Liver (tissue), 9 donors: Measurements from ENCODE around the gene PKD2L1. TPM values are rescaled to one million over a fixed set of nuclear protein-coding genes. Genes with fewer than 3 reads are reported as not detected.
"Not testable (repeated sequence)": the region's sequence is repeated elsewhere in the genome, so short reads cannot be mapped to it uniquely, and the experiment has no call there.

Experiments
- DNase-seq: peaks from one replicate; pipeline ENCODE4 v3.0.0-alpha.2; 2017; ENCODE audit warnings: low spot score
- H3K27ac ChIP-seq, 2 donors: one replicate each; pipeline ENCODE4 v1.7.0; 2013; ENCODE audit warnings: inconsistent platforms in 2 of 2, low read length in 2 of 2, control low read depth in 1 of 2, low read depth in 1 of 2, mild to moderate bottlenecking in 1 of 2
- H3K27me3 ChIP-seq, 4 donors: one replicate each; pipeline versions ENCODE4 v1.6.1 to v1.7.0; 2013; ENCODE audit warnings: low read length in 3 of 4, inconsistent platforms in 1 of 4, mild to moderate bottlenecking in 1 of 4, moderate library complexity in 1 of 4; ENCODE audit not compliant: control insufficient read depth in 4 of 4, insufficient read depth in 4 of 4
- H3K36me3 ChIP-seq, 4 donors: one replicate each; pipeline versions ENCODE4 v1.6.1 to v1.7.0; 2013; ENCODE audit warnings: low read length in 3 of 4, mild to moderate bottlenecking in 3 of 4, low read depth in 1 of 4, moderate library complexity in 1 of 4; ENCODE audit not compliant: control insufficient read depth in 4 of 4, insufficient read depth in 3 of 4
- H3K4me1 ChIP-seq, 4 donors: one replicate each; pipeline versions ENCODE4 v1.6.1 to v1.7.0; 2013; ENCODE audit warnings: low read length in 3 of 4, mild to moderate bottlenecking in 3 of 4, moderate library complexity in 1 of 4; ENCODE audit not compliant: control insufficient read depth in 4 of 4, insufficient read depth in 4 of 4
- H3K4me3 ChIP-seq, 3 donors: one replicate each; pipeline versions ENCODE4 v1.6.1 to v1.7.0; 2013; ENCODE audit warnings: low read length in 3 of 3, control low read depth in 1 of 3, low read depth in 1 of 3, mild to moderate bottlenecking in 1 of 3
- H3K9ac ChIP-seq, 2 donors: one replicate each; pipeline ENCODE4 v1.7.0; 2013; ENCODE audit warnings: low read length in 2 of 2, mild to moderate bottlenecking in 2 of 2, moderate library complexity in 2 of 2, control low read depth in 1 of 2, low read depth in 1 of 2
- H3K9me3 ChIP-seq, 4 donors: one replicate each; pipeline versions ENCODE4 v1.6.1 to v1.7.0; 2013; ENCODE audit warnings: low read length in 3 of 4; ENCODE audit not compliant: control insufficient read depth in 4 of 4
- ATF3 ChIP-seq: IDR thresholded peaks from 2 replicates; pipeline ENCODE4 v1.6.1; 2016; ENCODE audit warnings: antibody characterized with exemption
- EGR1 ChIP-seq, 2 donors: IDR thresholded peaks; 2 replicates each; pipeline ENCODE4 v1.6.1; 2016 to 2018; ENCODE audit warnings: antibody characterized with exemption in 2 of 2, low read depth in 2 of 2
- FOXA1 ChIP-seq: IDR thresholded peaks from 2 replicates; pipeline ENCODE4 v1.6.1; 2016; ENCODE audit warnings: antibody characterized with exemption
- FOXA2 ChIP-seq: IDR thresholded peaks from 2 replicates; pipeline ENCODE4 v1.6.1; 2016; ENCODE audit warnings: antibody characterized with exemption
- GABPA ChIP-seq, 2 donors: IDR thresholded peaks in 1 of 2; conservative IDR thresholded peaks in 1 of 2; 2 replicates each; pipeline ENCODE4 v1.6.1; 2016; ENCODE audit warnings: antibody characterized with exemption in 2 of 2, mild to moderate bottlenecking in 1 of 2, moderate library complexity in 1 of 2
- HNF4A ChIP-seq, 2 donors: conservative IDR thresholded peaks; 2 replicates each; pipeline ENCODE4 v1.6.1; 2016; ENCODE audit warnings: antibody characterized with exemption in 2 of 2, mild to moderate bottlenecking in 2 of 2
- HNF4G ChIP-seq: IDR thresholded peaks from 2 replicates; pipeline ENCODE4 v1.6.1; 2016; ENCODE audit warnings: antibody characterized with exemption
- JUND ChIP-seq, 2 donors: IDR thresholded peaks; 2 replicates each; pipeline ENCODE4 v1.6.1; 2016; ENCODE audit warnings: antibody characterized with exemption in 2 of 2
- NR2F2 ChIP-seq: IDR thresholded peaks from 2 replicates; pipeline ENCODE4 v1.6.1; 2016; ENCODE audit warnings: antibody characterized with exemption
- RAD21 ChIP-seq, 2 donors: IDR thresholded peaks; 2 replicates each; pipeline ENCODE4 v1.6.1; 2016; ENCODE audit warnings: antibody characterized with exemption in 2 of 2, mild to moderate bottlenecking in 2 of 2
- RXRA ChIP-seq, 2 donors: IDR thresholded peaks; 2 replicates each; pipeline ENCODE4 v1.6.1; 2017 to 2018; ENCODE audit warnings: antibody characterized with exemption in 2 of 2, mild to moderate bottlenecking in 1 of 2
- SP1 ChIP-seq: IDR thresholded peaks from 2 replicates; pipeline ENCODE4 v1.6.1; 2018; ENCODE audit warnings: antibody characterized with exemption, mild to moderate bottlenecking
- TAF1 ChIP-seq: conservative IDR thresholded peaks from 2 replicates; pipeline ENCODE4 v1.6.1; 2016; ENCODE audit warnings: antibody characterized with exemption, mild to moderate bottlenecking
- YY1 ChIP-seq: IDR thresholded peaks from 2 replicates; pipeline ENCODE4 v1.6.1; 2016; ENCODE audit warnings: antibody characterized with exemption, mild to moderate bottlenecking
- ZBTB33 ChIP-seq: IDR thresholded peaks from 2 replicates; pipeline ENCODE4 v1.6.1; 2016; ENCODE audit warnings: antibody characterized with exemption
- WGBS: extraction: QIAGEN DNeasy Blood & Tissue Kit; methylation state at CpG from one replicate; pipeline ENCODE4 v1.1.7; 2013; 5-methylcytosine and 5-hydroxymethylcytosine counted together
- polyA plus RNA-seq, 2 donors: library from polyadenylated mRNA; stranded (reverse) in 1 of 2; unstranded in 1 of 2; fragments of 200-250 nt in 1 of 2; fragments of >200 nt in 1 of 2; fragmentation: Nextera tagmentation in 1 of 2; extraction: Ambion mirVana in 1 of 2; gene quantifications; one replicate each; pipeline versions ENCODE4 v1.2.1 to v1.2.3, GENCODE V29; 2013 to 2015
- total RNA-seq, 2 donors: library from RNA; depleted of rRNA; stranded (reverse); fragments of >200 nt; gene quantifications; one replicate each; pipeline ENCODE4 v1.2.3, GENCODE V29; 2014
- donor health status: healthy.
- donor health status: healthy.
- donor health status: healthy.
- donor health status: healthy.
- donor health status: healthy.

The PKD2L1 gene
- total and polyA plus RNA-seq, 4 donors: 0.06 to 0.15 (median 0.11) TPM

- peak overlapping the region; percentile 100 for H3K27ac ChIP-seq
- H3K4me1 ChIP-seq: peaks cover 10 to 40% (median 13%) of the 10 kb centered on the region in 4 donors
- peak overlapping the region; percentile 98 to 100 for H3K9ac ChIP-seq
- H3K9me3 ChIP-seq, H3K27me3 ChIP-seq, H3K36me3 ChIP-seq, DNase-seq: not testable (repeated sequence)
- WGBS: 36% methylated on average over 7 of the region's 7 CpGs
- peak; percentile 34 for TF ChIP-seq NR2F2
- TF ChIP-seq RAD21 (IDR thresholded peaks at IDR 0.05): peak in 1 of 2 donors; percentile 50
- peak; percentile 35 for TF ChIP-seq JUND (IDR thresholded peaks at IDR 0.05)
- peak; percentile 63 for TF ChIP-seq SP1
- TF ChIP-seq YY1: peak; percentile 73
- peak; percentile 78 to 84 for TF ChIP-seq HNF4A (conservative IDR thresholded peaks at IDR 0.05)
- peak; percentile 84 to 91 for TF ChIP-seq RXRA (IDR thresholded peaks at IDR 0.05)
- peak; percentile 48 for TF ChIP-seq HNF4G
- H3K4me3 ChIP-seq: peak overlapping the region; percentile 50 to 68 (median 66)
Observed at GRCh38 chr10:100374677-100375353, 44.8 kb upstream of the PKD2L1 start.

GRCh38 chr10:100374200-100374655 is 44.2 kb upstream of the PKD2L1 start:
- peak overlapping the region; percentile 100 for H3K27ac ChIP-seq
- H3K27me3 ChIP-seq: no peaks in the 10 kb centered on the region
- H3K4me3 ChIP-seq: peak overlapping the region; percentile 50 to 68 (median 66)
- peaks cover 10 to 40% (median 13%) of the 10 kb centered on the region in 4 donors for H3K4me1 ChIP-seq
- H3K9me3 ChIP-seq: no peaks in the 10 kb centered on the region
- no peak for DNase-seq
- H3K9ac ChIP-seq: peak overlapping the region; percentile 98 to 100
- no peak for TF ChIP-seq EGR1 (IDR thresholded peaks at IDR 0.05; ENCODE audit: low read depth in 2 of 2)
- TF ChIP-seq RAD21 (IDR thresholded peaks at IDR 0.05): peak in 1 of 2 donors; percentile 25
- no peak for TF ChIP-seq FOXA2
- TF ChIP-seq ZBTB33: peak; percentile 28
- no peak for TF ChIP-seq ATF3
- no peak for TF ChIP-seq GABPA (IDR thresholded peaks at IDR 0.05 in 1 of 2, conservative IDR thresholded peaks at IDR 0.05 in 1 of 2)
- TF ChIP-seq SP1: peak; percentile 6
- TF ChIP-seq TAF1: no peak
- peak in 1 of 2 donors; percentile 6 for TF ChIP-seq JUND (IDR thresholded peaks at IDR 0.05)
- TF ChIP-seq FOXA1: peak; percentile 28
- H3K36me3 ChIP-seq: peaks cover 0 to 1% (median 0%) of the 10 kb centered on the region in 4 donors
- 9% methylated on average over 3 of the region's 3 CpGs for WGBS
